ENCODE measurements around the gene NRAS. TPM values are rescaled to one million over a fixed set of nuclear protein-coding genes. Genes with fewer than 3 reads are reported as not detected.
"Not testable (repeated sequence)": the region's sequence is repeated elsewhere in the genome, so short reads cannot be mapped to it uniquely, and the experiment has no call there.

NRAS gene
- total and polyA plus RNA-seq, 5 donors from 2014 or later, result 25.4 to 35.8 (median 29.7) TPM

DNA sequence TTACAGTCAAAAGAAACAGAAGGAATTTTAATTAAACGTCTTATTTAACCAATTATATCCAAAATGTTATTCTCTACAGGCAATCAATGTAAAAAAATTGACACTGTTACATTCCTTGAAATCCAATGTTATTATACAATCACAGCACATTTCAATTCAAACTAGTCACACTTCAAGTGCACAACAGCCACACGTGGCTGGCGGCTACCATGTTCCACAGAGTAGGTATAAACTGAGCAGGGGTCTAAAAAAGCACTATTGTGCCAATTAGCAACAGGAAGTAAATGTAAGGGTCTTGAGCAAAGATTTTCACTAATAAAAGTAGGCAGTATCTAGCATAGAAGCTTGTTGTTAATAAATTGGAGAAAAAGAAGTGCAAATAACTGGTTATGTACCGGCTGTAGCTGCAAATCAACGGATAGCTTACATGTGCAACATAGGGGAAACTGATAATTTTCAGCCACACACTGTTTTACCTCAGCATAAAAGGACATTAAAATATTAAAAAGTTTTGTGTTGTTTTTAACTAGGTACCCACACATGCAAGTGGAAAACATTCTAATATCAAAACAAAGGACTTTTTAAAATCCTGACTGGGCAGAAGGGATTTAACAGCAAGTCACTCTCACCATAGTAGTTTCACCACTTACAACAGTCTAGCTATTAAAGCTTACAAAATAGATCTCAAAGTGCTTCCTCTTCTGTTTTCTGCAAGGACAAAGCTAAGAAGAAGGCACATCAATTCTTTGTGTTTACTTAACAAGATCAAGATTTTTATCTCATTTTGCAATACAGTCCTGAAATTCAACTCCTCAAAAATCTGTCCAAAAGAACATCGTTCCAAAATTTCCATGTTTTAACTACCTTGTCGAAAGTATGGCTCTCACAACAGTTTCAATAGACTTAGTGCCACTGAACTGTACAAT is 38.7 kb upstream of the NRAS start:
- Mint-ChIP-seq H3K27ac (peak overlapping the region; percentile 50 to 100 (median 85)), H3K4me1 (peaks cover 44 to 80% (median 72%) of the 10 kb centered on the region in 4 donors), H3K36me3 (peaks cover 1% of the 10 kb centered on the region), H3K9me3 (peaks cover 0 to 5% (median 0%) of the 10 kb centered on the region in 7 donors), H3K27me3 (peaks cover 12% of the 10 kb centered on the region), H3K4me3 (peak overlapping the region; percentile 97 to 100 (median 98))
- DNase-seq, result no peak
- Histone ChIP-seq H3K9me3 (ENCODE audit: control insufficient read depth in 2 of 2, low read length in 2 of 2) (no peaks in the 10 kb centered on the region), H3K27ac (ENCODE audit: insufficient read depth, low read length, poor library complexity, severe bottlenecking) (peak overlapping the region; percentile 100), H3K27me3 (ENCODE audit: control insufficient read depth, insufficient read depth, low read length) (no peaks in the 10 kb centered on the region), H3K4me3 (ENCODE audit: low read depth, low read length) (peak overlapping the region; percentile 99), H3K4me1 (ENCODE audit: control insufficient read depth, insufficient read depth, low read length, poor library complexity, severe bottlenecking) (peaks cover 75% of the 10 kb centered on the region), H3K36me3 (ENCODE audit: control insufficient read depth, insufficient read depth, low read length) (peaks cover 6% of the 10 kb centered on the region)
- no peak for ATAC-seq (ENCODE audit: low read depth in 2 of 2)

DNA sequence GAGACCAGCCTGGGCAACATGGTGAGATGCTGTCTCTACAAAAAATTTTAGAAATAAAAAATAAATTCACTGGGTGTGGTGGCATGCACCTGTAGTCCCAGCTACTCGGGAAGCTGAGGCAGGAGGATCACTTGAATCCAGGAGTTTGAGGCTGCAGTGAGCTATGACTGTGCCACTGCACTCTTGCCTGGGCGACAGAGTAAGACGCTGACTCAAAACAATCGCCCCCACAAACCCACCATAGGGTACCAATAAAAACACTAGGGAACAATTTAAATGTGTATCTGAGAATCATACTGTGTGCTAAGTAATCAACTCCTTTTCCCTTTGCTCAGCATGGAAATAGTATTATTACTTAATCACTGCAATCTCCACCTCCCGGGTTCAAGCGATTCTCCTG is 37.1 kb upstream of the NRAS start:
- Histone ChIP-seq H3K4me1 (ENCODE audit: control insufficient read depth, insufficient read depth, low read length, poor library complexity, severe bottlenecking) (peaks cover 82% of the 10 kb centered on the region), H3K27ac (ENCODE audit: insufficient read depth, low read length, poor library complexity, severe bottlenecking) (peak overlapping the region; percentile 100), H3K4me3 (ENCODE audit: low read depth, low read length) (peak overlapping the region; percentile 99), H3K36me3 (ENCODE audit: control insufficient read depth, insufficient read depth, low read length) (peaks cover 20% of the 10 kb centered on the region)
- not testable (repeated sequence) for H3K27me3 ChIP-seq (ENCODE audit: control insufficient read depth, insufficient read depth, low read length); H3K9me3 ChIP-seq (ENCODE audit: control insufficient read depth in 2 of 2, low read length in 2 of 2); ATAC-seq (ENCODE audit: low read depth in 2 of 2); DNase-seq; H3K9me3 Mint-ChIP-seq
- H3K27me3 Mint-ChIP-seq, result peaks cover 12% of the 10 kb centered on the region
- H3K4me3 Mint-ChIP-seq, result peak overlapping the region; percentile 97 to 100 (median 98)
- peak overlapping the region; percentile 31 to 100 (median 35) for H3K27ac Mint-ChIP-seq
- peaks cover 14% of the 10 kb centered on the region for H3K36me3 Mint-ChIP-seq
- H3K4me1 Mint-ChIP-seq, result peaks cover 54 to 93% (median 85%) of the 10 kb centered on the region in 4 donors

DNA sequence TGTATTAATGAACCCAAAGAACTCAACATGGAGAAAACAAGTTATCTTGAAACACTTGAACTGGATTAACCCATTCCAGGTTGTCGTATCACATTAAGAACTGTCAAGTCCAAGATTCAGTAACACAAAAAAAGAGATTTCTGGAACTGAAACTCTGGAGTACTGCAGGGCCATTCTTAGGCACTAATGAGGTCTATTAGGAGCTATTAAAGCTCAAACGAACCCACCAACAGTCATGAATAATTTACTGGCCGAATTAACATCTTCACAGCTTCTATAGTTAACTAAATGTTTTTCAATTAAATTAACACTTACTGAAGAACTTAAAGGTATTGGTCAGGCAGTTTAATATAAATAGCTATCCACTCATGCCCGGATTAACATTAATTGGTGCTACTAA is 36.6 kb upstream of the NRAS start:
- H3K4me1 ChIP-seq (ENCODE audit: control insufficient read depth, insufficient read depth, low read length, poor library complexity, severe bottlenecking), result peaks cover 83% of the 10 kb centered on the region
- Mint-ChIP-seq H3K27me3 (peaks cover 12% of the 10 kb centered on the region), H3K27ac (peak overlapping the region in 1 of 3 donors; percentile 35), H3K36me3 (peaks cover 19% of the 10 kb centered on the region), H3K4me1 (peaks cover 57 to 97% (median 86%) of the 10 kb centered on the region in 4 donors), H3K9me3 (no peaks in the 10 kb centered on the region), H3K4me3 (peak overlapping the region; percentile 54 to 98 (median 77))
- ATAC-seq (ENCODE audit: low read depth in 2 of 2) (no peak), DNase-seq (no peak)
- no peaks in the 10 kb centered on the region for H3K9me3 ChIP-seq (ENCODE audit: control insufficient read depth in 2 of 2, low read length in 2 of 2)
- H3K27me3 ChIP-seq (ENCODE audit: control insufficient read depth, insufficient read depth, low read length), result no peaks in the 10 kb centered on the region
- H3K36me3 ChIP-seq (ENCODE audit: control insufficient read depth, insufficient read depth, low read length), result peaks cover 26% of the 10 kb centered on the region
- no peak overlapping the region for H3K27ac ChIP-seq (ENCODE audit: insufficient read depth, low read length, poor library complexity, severe bottlenecking)
- H3K4me3 ChIP-seq (ENCODE audit: low read depth, low read length), result peak overlapping the region; percentile 99

DNA sequence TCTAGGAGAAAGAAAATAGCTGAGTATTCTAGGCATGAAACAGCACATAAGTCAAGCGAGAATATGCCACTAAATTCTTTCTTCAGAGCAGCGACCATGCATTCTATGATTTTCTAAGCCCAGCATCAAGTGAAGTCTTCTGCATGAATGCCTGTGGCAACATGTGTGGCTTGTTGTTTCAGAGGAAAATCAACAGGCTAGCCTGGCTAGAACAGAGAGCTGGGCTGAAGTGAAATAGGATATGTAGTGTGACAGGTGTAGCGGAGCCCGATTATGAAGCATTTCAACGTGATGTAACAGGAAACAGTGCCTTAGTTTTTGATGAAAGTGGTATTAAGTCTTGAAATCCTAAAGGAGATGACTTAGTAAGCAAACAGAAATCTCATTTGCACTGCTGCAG is 34.2 kb upstream of the NRAS start:
- H3K4me1 ChIP-seq (ENCODE audit: control insufficient read depth, insufficient read depth, low read length, poor library complexity, severe bottlenecking), result peaks cover 82% of the 10 kb centered on the region
- no peaks in the 10 kb centered on the region for H3K27me3 ChIP-seq (ENCODE audit: control insufficient read depth, insufficient read depth, low read length)
- no peak overlapping the region for H3K27ac ChIP-seq (ENCODE audit: insufficient read depth, low read length, poor library complexity, severe bottlenecking)
- ATAC-seq (ENCODE audit: low read depth in 2 of 2), result no peak
- Mint-ChIP-seq H3K36me3 (peaks cover 34% of the 10 kb centered on the region), H3K4me3 (peak overlapping the region; percentile 10 to 98 (median 69)), H3K27me3 (no peaks in the 10 kb centered on the region), H3K4me1 (peaks cover 67 to 96% (median 87%) of the 10 kb centered on the region in 4 donors), H3K27ac (no peak overlapping the region), H3K9me3 (no peaks in the 10 kb centered on the region)
- H3K9me3 ChIP-seq (ENCODE audit: control insufficient read depth in 2 of 2, low read length in 2 of 2), result no peaks in the 10 kb centered on the region
- DNase-seq, result peak in 1 of 3 donors; percentile 11
- peaks cover 48% of the 10 kb centered on the region for H3K36me3 ChIP-seq (ENCODE audit: control insufficient read depth, insufficient read depth, low read length)
- H3K4me3 ChIP-seq (ENCODE audit: low read depth, low read length), result peak overlapping the region; percentile 61

DNA sequence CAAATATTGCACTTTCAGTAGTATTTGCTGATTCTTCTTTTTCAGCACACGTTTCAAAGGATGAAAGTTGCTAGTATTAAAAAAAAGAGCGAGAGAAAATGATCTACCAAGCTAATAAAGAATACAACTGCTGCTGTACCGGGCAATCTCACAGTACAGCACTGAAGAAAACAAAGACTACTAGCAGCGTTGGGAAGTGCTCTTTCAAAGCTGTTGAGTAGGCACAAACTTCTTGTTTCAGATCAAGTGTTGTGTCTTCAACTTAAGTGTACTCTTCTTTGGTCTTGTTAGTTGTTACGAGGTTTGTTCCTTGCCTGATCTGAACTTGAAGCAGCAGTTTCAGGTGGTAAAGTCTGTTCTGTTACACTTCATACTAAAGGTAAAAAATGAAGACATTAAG is 33.3 kb upstream of the NRAS start:
- no peak for ATAC-seq (ENCODE audit: low read depth in 2 of 2)
- no peaks in the 10 kb centered on the region for H3K27me3 Mint-ChIP-seq
- Histone ChIP-seq H3K4me1 (ENCODE audit: control insufficient read depth, insufficient read depth, low read length, poor library complexity, severe bottlenecking) (peaks cover 73% of the 10 kb centered on the region), H3K27ac (ENCODE audit: insufficient read depth, low read length, poor library complexity, severe bottlenecking) (no peak overlapping the region), H3K27me3 (ENCODE audit: control insufficient read depth, insufficient read depth, low read length) (no peaks in the 10 kb centered on the region), H3K36me3 (ENCODE audit: control insufficient read depth, insufficient read depth, low read length) (peaks cover 52% of the 10 kb centered on the region), H3K4me3 (ENCODE audit: low read depth, low read length) (peak overlapping the region; percentile 61), H3K9me3 (ENCODE audit: control insufficient read depth in 2 of 2, low read length in 2 of 2) (no peaks in the 10 kb centered on the region)
- no peak for DNase-seq
- peak overlapping the region in 1 of 3 donors; percentile 22 for H3K27ac Mint-ChIP-seq
- peaks cover 38% of the 10 kb centered on the region for H3K36me3 Mint-ChIP-seq
- H3K4me1 Mint-ChIP-seq, result peaks cover 75 to 96% (median 85%) of the 10 kb centered on the region in 4 donors
- no peaks in the 10 kb centered on the region for H3K9me3 Mint-ChIP-seq
- H3K4me3 Mint-ChIP-seq, result peak overlapping the region in 3 of 4 donors; percentile 66 to 98 (median 72)

DNA sequence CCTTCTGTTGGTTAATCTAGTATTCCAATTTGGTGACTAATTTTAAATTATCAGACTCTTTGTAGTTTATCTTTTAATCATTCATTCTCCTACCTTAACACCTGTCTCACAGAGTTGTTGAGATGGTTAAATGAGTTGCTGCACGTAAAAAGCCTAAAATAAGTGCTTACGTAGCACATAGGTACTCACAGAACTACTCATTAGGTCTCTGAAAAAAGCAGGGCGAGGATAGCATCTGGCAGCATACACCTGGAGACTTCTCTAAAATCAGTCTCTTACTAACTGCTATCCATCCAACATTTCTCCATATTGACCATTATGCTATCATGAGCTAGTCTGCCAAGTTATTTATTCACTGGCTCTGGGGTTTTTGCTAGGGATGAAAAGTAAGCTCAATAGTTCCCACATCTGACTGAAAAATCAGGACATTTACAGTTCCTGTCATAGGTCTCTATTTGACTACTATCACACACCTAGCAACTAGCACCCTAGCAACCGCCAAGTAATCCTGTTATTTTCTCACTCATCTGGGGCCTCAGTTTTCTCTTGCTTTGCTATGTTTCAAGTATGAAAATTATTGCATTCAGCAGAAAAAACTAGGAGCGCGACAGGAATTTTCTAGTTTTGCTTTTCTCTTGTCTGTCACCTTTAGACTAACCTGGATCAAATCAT is 30.0 kb upstream of the NRAS start:
- Mint-ChIP-seq H3K9me3 (no peaks in the 10 kb centered on the region), H3K27me3 (no peaks in the 10 kb centered on the region), H3K36me3 (peaks cover 54% of the 10 kb centered on the region), H3K4me3 (peak overlapping the region in 2 of 4 donors; percentile 8 to 11), H3K27ac (peak overlapping the region in 1 of 3 donors; percentile 32), H3K4me1 (peaks cover 68 to 93% (median 82%) of the 10 kb centered on the region in 4 donors)
- no peak for DNase-seq
- Histone ChIP-seq H3K27ac (ENCODE audit: insufficient read depth, low read length, poor library complexity, severe bottlenecking) (peak overlapping the region; percentile 26), H3K27me3 (ENCODE audit: control insufficient read depth, insufficient read depth, low read length) (no peaks in the 10 kb centered on the region), H3K4me3 (ENCODE audit: low read depth, low read length) (peak overlapping the region; percentile 2), H3K9me3 (ENCODE audit: control insufficient read depth in 2 of 2, low read length in 2 of 2) (no peaks in the 10 kb centered on the region), H3K4me1 (ENCODE audit: control insufficient read depth, insufficient read depth, low read length, poor library complexity, severe bottlenecking) (peaks cover 52% of the 10 kb centered on the region), H3K36me3 (ENCODE audit: control insufficient read depth, insufficient read depth, low read length) (peaks cover 73% of the 10 kb centered on the region)
- ATAC-seq (ENCODE audit: low read depth in 2 of 2), result no peak

DNA sequence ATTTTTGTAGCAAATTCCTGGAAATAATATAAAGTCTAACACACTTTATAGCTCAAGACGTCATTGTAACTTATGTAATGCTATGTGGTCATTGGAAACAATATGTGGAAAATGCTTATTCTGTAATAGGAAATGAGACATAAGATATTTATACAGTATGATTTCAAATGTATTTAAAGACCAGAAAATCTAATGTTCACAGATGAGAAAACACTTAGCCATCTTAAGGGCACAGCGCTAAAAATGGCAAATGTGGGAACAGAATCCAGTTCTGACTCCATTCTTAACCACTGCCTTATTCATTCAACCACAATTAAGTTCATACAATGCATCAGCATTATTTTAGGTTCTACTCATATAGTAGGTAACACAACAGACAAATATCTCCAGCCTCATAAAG is 28.7 kb upstream of the NRAS start:
- Mint-ChIP-seq H3K27ac (peak overlapping the region in 1 of 3 donors; percentile 16), H3K9me3 (no peaks in the 10 kb centered on the region), H3K4me1 (peaks cover 67 to 93% (median 77%) of the 10 kb centered on the region in 4 donors), H3K4me3 (peak overlapping the region in 2 of 4 donors; percentile 0 to 11), H3K36me3 (peaks cover 58% of the 10 kb centered on the region), H3K27me3 (no peaks in the 10 kb centered on the region)
- Histone ChIP-seq H3K4me3 (ENCODE audit: low read depth, low read length) (peak overlapping the region; percentile 20), H3K27me3 (ENCODE audit: control insufficient read depth, insufficient read depth, low read length) (no peaks in the 10 kb centered on the region), H3K9me3 (ENCODE audit: control insufficient read depth in 2 of 2, low read length in 2 of 2) (no peaks in the 10 kb centered on the region), H3K27ac (ENCODE audit: insufficient read depth, low read length, poor library complexity, severe bottlenecking) (peak overlapping the region; percentile 17), H3K4me1 (ENCODE audit: control insufficient read depth, insufficient read depth, low read length, poor library complexity, severe bottlenecking) (peaks cover 40% of the 10 kb centered on the region), H3K36me3 (ENCODE audit: control insufficient read depth, insufficient read depth, low read length) (peaks cover 80% of the 10 kb centered on the region)
- DNase-seq (no peak), ATAC-seq (ENCODE audit: low read depth in 2 of 2) (no peak)

Data from CD4-positive, CD25-positive, alpha-beta regulatory T cell (primary cell).